HG03135 (cell line): ENCODE data around the gene CEP170.
"Not testable (repeated sequence)": the region's sequence is repeated elsewhere in the genome, so short reads cannot be mapped to it uniquely, and the experiment has no call there.

Experiments used
- ATAC-seq: cut with Tn5 transposase; IDR thresholded peaks from one replicate; pipeline ENCODE4 v1.9.1; 2021; ENCODE audit warnings: mild to moderate bottlenecking, moderate library complexity; ENCODE audit not compliant: unreplicated experiment

CEP170 gene

DNA sequence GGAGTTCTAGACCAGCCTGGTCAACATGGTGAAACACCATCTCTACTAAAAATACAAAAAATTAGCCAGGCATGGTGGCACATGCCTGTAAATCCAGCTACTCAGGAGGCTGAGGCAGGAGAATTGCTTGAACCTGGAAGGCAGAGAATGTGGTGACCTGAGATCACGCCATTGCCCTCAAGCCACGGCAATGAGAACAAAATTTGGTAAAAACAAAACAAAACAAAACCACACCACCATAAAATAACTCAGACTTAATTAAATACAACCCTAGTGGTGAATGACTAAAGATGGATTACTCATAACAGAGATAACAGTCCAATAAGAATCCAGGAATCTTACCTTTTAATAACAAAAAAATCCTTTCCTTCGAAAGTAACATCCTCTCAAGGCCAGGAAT is 167.7 kb downstream of the CEP170 start:
- ATAC-seq: not testable (repeated sequence)
